Neuronal stem cell (in vitro differentiated cells): ENCODE measurements around the gene MAML2.

Experiments
- DNase-seq: peaks from one replicate; pipeline ENCODE4 v3.0.0-alpha.2; 2013; ENCODE audit warnings: low spot score
- H2AFZ ChIP-seq: one replicate; pipeline ENCODE4 v1.6.1; 2013; ENCODE audit warnings: mild to moderate bottlenecking, low read length, inconsistent platforms
- H2AK5ac ChIP-seq: 2 replicates; pipeline ENCODE4 v1.6.1; 2013; ENCODE audit warnings: low read depth, mild to moderate bottlenecking, inconsistent platforms, low read length, moderate library complexity, mixed read lengths
- H2BK120ac ChIP-seq: 2 replicates; pipeline ENCODE4 v1.6.1; 2013; ENCODE audit warnings: low read depth, mild to moderate bottlenecking, inconsistent platforms, low read length, moderate library complexity, mixed read lengths
- H2BK12ac ChIP-seq: one replicate; pipeline ENCODE4 v1.6.1; 2013; ENCODE audit warnings: low read length, inconsistent platforms
- H2BK15ac ChIP-seq: 2 replicates; pipeline ENCODE4 v1.6.1; 2013; ENCODE audit warnings: mild to moderate bottlenecking, low read length, inconsistent platforms, mixed read lengths
- H2BK5ac ChIP-seq: one replicate; pipeline ENCODE4 v1.6.1; 2013; ENCODE audit warnings: inconsistent platforms, mild to moderate bottlenecking, low read length, moderate library complexity
- H3K14ac ChIP-seq: one replicate; pipeline ENCODE4 v1.6.1; 2013; ENCODE audit warnings: low read length, inconsistent platforms
- H3K18ac ChIP-seq: 2 replicates; pipeline ENCODE4 v1.6.1; 2013; ENCODE audit warnings: low read length, inconsistent platforms
- H3K23ac ChIP-seq: 2 replicates; pipeline ENCODE4 v1.6.1; 2013; ENCODE audit warnings: low read depth, mild to moderate bottlenecking, mixed read lengths, low read length, inconsistent platforms; ENCODE audit not compliant: poor library complexity
- H3K27ac ChIP-seq: replicated peaks from 3 replicates; pipeline ENCODE4 v1.5.1; 2013; ENCODE audit warnings: low read length, inconsistent platforms
- H3K27me3 ChIP-seq, 3 experiments: 2 replicates each; pipeline ENCODE4 v1.6.1; 2013; ENCODE audit warnings: low read length in 3 of 3, mild to moderate bottlenecking in 2 of 3, inconsistent platforms in 1 of 3, low read depth in 1 of 3, mixed read lengths in 1 of 3, moderate library complexity in 1 of 3; ENCODE audit not compliant: control insufficient read depth in 3 of 3, insufficient read depth in 3 of 3
- H3K36me3 ChIP-seq, 2 donors: replicated peaks in 1 of 2; 2 replicates each; pipeline ENCODE4 v1.6.1; 2013; ENCODE audit warnings: low read length in 2 of 2; ENCODE audit not compliant: control insufficient read depth in 2 of 2, insufficient read depth in 2 of 2
- H3K4ac ChIP-seq: 2 replicates; pipeline ENCODE4 v1.6.1; 2013; ENCODE audit warnings: inconsistent platforms, mild to moderate bottlenecking, low read length, moderate library complexity
- H3K4me1 ChIP-seq, 2 donors: 1 replicate in 1 of 2; 2 replicates in 1 of 2; pipeline ENCODE4 v1.6.1; 2013; ENCODE audit warnings: low read length in 2 of 2, low read depth in 1 of 2; ENCODE audit not compliant: control insufficient read depth in 2 of 2, insufficient read depth in 1 of 2
- H3K4me2 ChIP-seq: one replicate; pipeline ENCODE4 v1.6.1; 2013; ENCODE audit warnings: mild to moderate bottlenecking, low read length, inconsistent platforms; ENCODE audit not compliant: insufficient read depth, poor library complexity, severe bottlenecking
- H3K4me3 ChIP-seq, 2 donors: 2 replicates each; pipeline ENCODE4 v1.5.1; 2013; ENCODE audit warnings: low read length in 2 of 2, mild to moderate bottlenecking in 2 of 2, inconsistent platforms in 1 of 2, moderate library complexity in 1 of 2
- H3K79me1 ChIP-seq: one replicate; pipeline ENCODE4 v1.6.1; 2013; ENCODE audit warnings: low read depth, mild to moderate bottlenecking, inconsistent platforms, low read length, moderate library complexity
- H3K9ac ChIP-seq: one replicate; pipeline ENCODE4 v1.6.1; 2013; ENCODE audit warnings: mild to moderate bottlenecking, low read depth, low read length, inconsistent platforms; ENCODE audit not compliant: poor library complexity
- H3K9me3 ChIP-seq, 2 donors: replicated peaks in 1 of 2; 2 replicates each; pipeline versions ENCODE3 to v1.6.1; 2013; ENCODE audit warnings: low read length in 2 of 2, mild to moderate bottlenecking in 2 of 2, inconsistent platforms in 1 of 2, low read depth in 1 of 2, mixed read lengths in 1 of 2, moderate library complexity in 1 of 2; ENCODE audit not compliant: control insufficient read depth in 2 of 2, insufficient read depth in 1 of 2
- H4K8ac ChIP-seq: one replicate; pipeline ENCODE4 v1.6.1; 2013; ENCODE audit warnings: low read depth, mild to moderate bottlenecking, inconsistent platforms, low read length, moderate library complexity
- H4K91ac ChIP-seq: one replicate; pipeline ENCODE4 v1.6.1; 2013; ENCODE audit warnings: low read length, low read depth, mild to moderate bottlenecking, inconsistent platforms; ENCODE audit not compliant: poor library complexity
- WGBS, 2 donors: extraction: QIAGEN DNeasy Blood & Tissue Kit; methylation state at CpG; one replicate each; pipeline ENCODE4 v1.1.7; 2013; ENCODE audit warnings: missing lambda C conversion rate in 2 of 2, mixed read lengths in 1 of 2; ENCODE audit not compliant: insufficient read length in 2 of 2, insufficient replicate concordance in 1 of 2; ENCODE audit errors: extremely low coverage in 2 of 2; 5-methylcytosine and 5-hydroxymethylcytosine counted together

MAML2 gene

DNA sequence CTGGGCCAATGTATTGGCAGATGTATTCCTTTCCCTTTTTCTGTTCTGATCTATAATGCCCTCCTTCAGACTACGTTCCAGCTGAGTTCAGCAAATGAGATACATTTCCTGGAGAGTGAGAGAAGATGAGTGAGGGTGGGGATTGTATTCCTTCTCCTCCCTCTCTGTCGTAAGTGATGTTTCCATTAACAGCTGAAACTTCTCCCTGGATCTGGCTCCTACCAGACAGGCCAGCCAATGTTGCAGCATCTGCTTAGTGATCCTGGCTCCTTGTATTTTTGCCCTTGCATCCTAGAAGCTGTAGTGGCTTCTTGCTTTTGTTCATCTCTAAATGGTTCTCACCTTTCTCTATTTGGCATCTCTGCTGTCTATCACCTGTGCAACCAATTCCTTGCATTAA, 370.9 kb downstream of the MAML2 start:
- Histone ChIP-seq H3K4me3 (no peak overlapping the region), H3K23ac (no peak overlapping the region), H3K79me1 (no peaks in the 10 kb centered on the region), H4K8ac (no peak overlapping the region), H3K4me2 (no peak overlapping the region), H3K14ac (no peak overlapping the region), H2BK120ac (no peak overlapping the region), H2AK5ac (no peak overlapping the region), H4K91ac (no peak overlapping the region), H2AFZ (no peak overlapping the region), H3K4ac (no peak overlapping the region), H2BK12ac (no peak overlapping the region), H3K27me3 (no peaks in the 10 kb centered on the region), H3K27ac (no peak overlapping the region), H3K36me3 (no peaks in the 10 kb centered on the region), H3K18ac (no peak overlapping the region), H3K4me1 (no peaks in the 10 kb centered on the region), H2BK15ac (no peak overlapping the region), H3K9ac (no peak overlapping the region), H3K9me3 (peaks cover 0 to 10% of the 10 kb centered on the region in 2 donors), H2BK5ac (no peak overlapping the region)
- DNase-seq = no peak
- whole genome bisulfite sequencing, 2 donors = no CpG with 5 or more reads among the region's 2 CpGs

DNA sequence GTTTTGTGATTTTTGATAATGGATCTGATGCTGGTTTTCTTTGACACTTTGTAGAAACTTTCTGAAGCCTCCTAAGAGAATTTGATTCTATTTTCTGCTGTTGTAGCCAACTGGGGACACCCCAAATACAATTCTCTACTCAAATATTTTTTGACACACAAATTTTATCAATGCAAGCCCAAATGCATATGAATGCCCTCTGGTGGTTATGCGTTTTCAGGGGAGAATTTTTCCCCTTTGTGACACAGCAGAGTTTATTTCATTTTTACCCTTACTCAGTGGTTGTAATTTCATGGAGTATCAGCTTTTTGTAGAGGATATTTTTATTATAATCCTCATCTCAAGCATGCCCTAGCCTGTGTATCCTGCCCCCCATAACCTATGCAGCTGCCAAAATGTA, 374.4 kb downstream of the MAML2 start:
- Histone ChIP-seq H2AFZ (no peak overlapping the region), H3K4me2 (no peak overlapping the region), H3K14ac (no peak overlapping the region), H3K9ac (no peak overlapping the region), H3K36me3 (no peaks in the 10 kb centered on the region), H3K18ac (no peak overlapping the region), H3K4ac (no peak overlapping the region), H3K4me3 (no peak overlapping the region), H3K9me3 (peaks cover 0 to 10% of the 10 kb centered on the region in 2 donors), H3K27ac (no peak overlapping the region), H3K79me1 (no peaks in the 10 kb centered on the region), H2BK5ac (no peak overlapping the region), H4K8ac (no peak overlapping the region), H2BK15ac (no peak overlapping the region), H3K4me1 (no peaks in the 10 kb centered on the region), H2AK5ac (no peak overlapping the region), H4K91ac (no peak overlapping the region), H2BK12ac (no peak overlapping the region), H3K23ac (no peak overlapping the region), H3K27me3 (no peaks in the 10 kb centered on the region), H2BK120ac (no peak overlapping the region)
- no CpG with 5 or more reads among the region's 1 CpG for WGBS, 2 donors
- no peak for DNase-seq

DNA sequence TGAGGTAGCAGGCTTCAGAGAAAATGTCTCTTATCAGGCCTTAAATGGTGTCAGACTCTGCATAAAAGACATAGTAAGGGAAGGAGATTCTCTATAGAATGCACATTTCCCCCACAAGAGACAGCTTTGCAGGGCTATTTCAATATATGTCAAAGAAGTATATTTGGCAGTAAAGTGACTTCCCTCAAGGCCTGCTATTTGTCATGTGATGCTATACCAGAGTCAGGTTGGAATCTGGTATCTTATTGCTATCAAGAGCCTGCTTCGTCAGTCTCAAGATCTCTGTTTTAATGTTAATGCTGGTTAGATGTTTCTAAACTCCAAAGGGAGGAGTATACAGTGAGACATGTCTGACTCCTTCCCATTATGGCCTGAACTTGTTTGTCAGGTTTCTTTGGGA, 378.7 kb downstream of the MAML2 start:
- H3K27ac ChIP-seq = no peak overlapping the region
- H3K4ac ChIP-seq = no peak overlapping the region
- H4K8ac ChIP-seq = no peak overlapping the region
- no peak overlapping the region for H2BK5ac ChIP-seq
- H2BK120ac ChIP-seq = no peak overlapping the region
- no peak overlapping the region for H3K23ac ChIP-seq
- H2BK12ac ChIP-seq = no peak overlapping the region
- no peak overlapping the region for H2BK15ac ChIP-seq
- H3K9me3 ChIP-seq = peaks cover 0 to 10% of the 10 kb centered on the region in 2 donors
- no peak overlapping the region for H4K91ac ChIP-seq
- no peak overlapping the region for H2AFZ ChIP-seq
- no peaks in the 10 kb centered on the region for H3K36me3 ChIP-seq
- H3K4me1 ChIP-seq = no peaks in the 10 kb centered on the region
- no peak overlapping the region for H2AK5ac ChIP-seq
- H3K14ac ChIP-seq = no peak overlapping the region
- DNase-seq = no peak
- H3K4me3 ChIP-seq = no peak overlapping the region
- no CpG with 5 or more reads among the region's 1 CpG for WGBS, 2 donors
- H3K18ac ChIP-seq = no peak overlapping the region
- no peak overlapping the region for H3K4me2 ChIP-seq
- H3K27me3 ChIP-seq = no peaks in the 10 kb centered on the region
- H3K79me1 ChIP-seq = no peaks in the 10 kb centered on the region
- no peak overlapping the region for H3K9ac ChIP-seq

DNA sequence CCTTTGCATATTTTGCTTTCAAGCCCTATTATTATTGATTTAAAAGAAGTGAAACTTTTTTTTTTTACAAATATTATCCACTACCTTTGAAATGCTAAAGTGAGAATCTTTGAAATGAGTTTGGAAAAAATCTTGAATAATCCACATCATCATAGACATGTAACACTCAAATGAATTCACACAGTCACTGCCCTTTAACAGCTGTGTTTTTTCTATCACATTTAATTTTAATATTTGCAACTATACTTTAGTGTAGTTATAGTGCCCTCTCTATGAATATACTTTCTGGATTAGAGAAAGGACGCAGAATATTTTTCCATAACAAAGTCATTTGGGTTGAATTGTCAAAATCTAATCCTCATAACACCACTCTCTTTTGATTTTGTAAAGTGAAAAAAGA, 381.2 kb downstream of the MAML2 start:
- Histone ChIP-seq H2BK5ac (no peak overlapping the region), H3K36me3 (no peaks in the 10 kb centered on the region), H3K79me1 (no peaks in the 10 kb centered on the region), H2AK5ac (no peak overlapping the region), H3K4me2 (no peak overlapping the region), H3K27ac (no peak overlapping the region), H4K91ac (no peak overlapping the region), H2BK12ac (no peak overlapping the region), H3K9me3 (no peaks in the 10 kb centered on the region), H2BK120ac (no peak overlapping the region), H4K8ac (no peak overlapping the region), H3K27me3 (no peaks in the 10 kb centered on the region), H3K4me1 (no peaks in the 10 kb centered on the region), H3K18ac (no peak overlapping the region), H3K14ac (no peak overlapping the region), H3K9ac (no peak overlapping the region), H3K23ac (no peak overlapping the region), H2BK15ac (no peak overlapping the region), H3K4ac (no peak overlapping the region), H2AFZ (no peak overlapping the region), H3K4me3 (no peak overlapping the region)
- no peak for DNase-seq
- no CpG with 5 or more reads among the region's 1 CpG for WGBS, 2 donors
